Activated CD8-positive, alpha-beta memory T cell treated with anti-CD3 and anti-CD28 coated beads, Interleukin-2, amount 10 ng/mL, durations not matched to agents 7 days and 5 days (primary cell): ENCODE data around the gene PRUNE2. TPM values are rescaled to one million over a fixed set of nuclear protein-coding genes. Genes with fewer than 3 reads are reported as not detected.

Experiments
- ATAC-seq: fragments of 150-1000 bp; cut with Tn5 transposase; one replicate; pipeline ENCODE4 v1.10.0; 2021; ENCODE audit warnings: moderate library complexity
- CTCF ChIA-PET: fragments of 350-600 bp; sonication (Branson Sonifier 250); formaldehyde crosslinking; loops from one replicate; lab custom pipeline; 2021; ENCODE audit warnings: antibody characterized with exemption; lab: Charles Lee
- DNase-seq: peaks from one replicate; pipeline ENCODE4 v3.0.0-alpha.2; 2020
- H3K27ac Mint-ChIP-seq: one replicate; pipeline ENCODE4 v1.8.0; 2021; ENCODE audit warnings: mild to moderate bottlenecking, mixed read lengths
- H3K27me3 Mint-ChIP-seq: one replicate; pipeline ENCODE4 v1.8.0; 2021; ENCODE audit warnings: mixed read lengths
- H3K36me3 Mint-ChIP-seq: one replicate; pipeline ENCODE4 v1.8.0; 2021; ENCODE audit warnings: mild to moderate bottlenecking, mixed read lengths
- H3K4me1 Mint-ChIP-seq: one replicate; pipeline ENCODE4 v1.8.0; 2021; ENCODE audit warnings: mixed read lengths
- H3K4me3 Mint-ChIP-seq: one replicate; pipeline ENCODE4 v1.8.0; 2021; ENCODE audit warnings: mild to moderate bottlenecking, moderate library complexity, mixed read lengths
- H3K9me3 Mint-ChIP-seq: one replicate; pipeline ENCODE4 v1.8.0; 2022; ENCODE audit warnings: low read depth, mixed read lengths
- total RNA-seq, 2 experiments: library from RNA; stranded (reverse); gene quantifications; one replicate each; pipeline ENCODE4 v1.2.3, GENCODE V29; 2021

The PRUNE2 gene
- total RNA-seq, 2 experiments from 2014 or later, result 0.40 to 1.3 TPM

- H3K27me3 Mint-ChIP-seq, result peaks cover 9% of the 10 kb centered on the region
- H3K36me3 Mint-ChIP-seq, result no peaks in the 10 kb centered on the region
- no peak overlapping the region for H3K4me3 Mint-ChIP-seq
- no peak for ATAC-seq
- H3K9me3 Mint-ChIP-seq, result no peaks in the 10 kb centered on the region
- CTCF ChIA-PET, result no interaction called here
- DNase-seq, result no peak
- no peaks in the 10 kb centered on the region for H3K4me1 Mint-ChIP-seq
- no peak overlapping the region for H3K27ac Mint-ChIP-seq
Observed at GRCh38 chr9:76787677-76788076, 118.2 kb downstream of the PRUNE2 start.

GRCh38 chr9:76785501-76785900 lies 120.4 kb downstream of the PRUNE2 start:
- H3K4me1 Mint-ChIP-seq, result no peaks in the 10 kb centered on the region
- DNase-seq (no peak), ATAC-seq (no peak)
- no peaks in the 10 kb centered on the region for H3K36me3 Mint-ChIP-seq
- CTCF ChIA-PET, result no interaction called here
- H3K27me3 Mint-ChIP-seq, result peaks cover 9% of the 10 kb centered on the region
- no peaks in the 10 kb centered on the region for H3K9me3 Mint-ChIP-seq
- no peak overlapping the region for H3K4me3 Mint-ChIP-seq
- no peak overlapping the region for H3K27ac Mint-ChIP-seq

GRCh38 chr9:76784881-76785280 lies 121.0 kb downstream of the PRUNE2 start:
- Mint-ChIP-seq H3K36me3 (no peaks in the 10 kb centered on the region), H3K9me3 (no peaks in the 10 kb centered on the region), H3K4me3 (no peak overlapping the region), H3K4me1 (no peaks in the 10 kb centered on the region), H3K27me3 (peaks cover 9% of the 10 kb centered on the region), H3K27ac (no peak overlapping the region)
- DNase-seq, result no peak
- CTCF ChIA-PET, result no interaction called here
- no peak for ATAC-seq

- no peak for ATAC-seq
- Mint-ChIP-seq H3K4me3 (no peak overlapping the region), H3K27me3 (peaks cover 4% of the 10 kb centered on the region), H3K4me1 (peaks cover 5% of the 10 kb centered on the region), H3K9me3 (no peaks in the 10 kb centered on the region), H3K27ac (no peak overlapping the region), H3K36me3 (no peaks in the 10 kb centered on the region)
- DNase-seq, result no peak
- CTCF ChIA-PET, result no interaction called here
Observed at GRCh38 chr9:76772686-76773445, 133.0 kb downstream of the PRUNE2 start.

GRCh38 chr9:76766126-76766525 lies 139.8 kb downstream of the PRUNE2 start:
- ATAC-seq, result no peak
- no peak overlapping the region for H3K27ac Mint-ChIP-seq
- H3K4me3 Mint-ChIP-seq, result no peak overlapping the region
- H3K36me3 Mint-ChIP-seq, result no peaks in the 10 kb centered on the region
- H3K27me3 Mint-ChIP-seq, result peaks cover 2% of the 10 kb centered on the region
- DNase-seq, result no peak
- no peaks in the 10 kb centered on the region for H3K9me3 Mint-ChIP-seq
- CTCF ChIA-PET, result no interaction called here
- H3K4me1 Mint-ChIP-seq, result no peaks in the 10 kb centered on the region

GRCh38 chr9:76764138-76764537 lies 141.8 kb downstream of the PRUNE2 start, which contains the start of gene PCA3:
TSS of gene PCA3 (plus strand) at chr9:76764438.
- CTCF ChIA-PET, result no interaction called here
- ATAC-seq (no peak), DNase-seq (no peak)
- no peak within 1 kb of the TSS for H3K27ac Mint-ChIP-seq
- no peak within 1 kb of the TSS for H3K4me3 Mint-ChIP-seq
- peaks cover 4% of the 10 kb centered on the region for H3K27me3 Mint-ChIP-seq
- no peaks in the 10 kb centered on the region for H3K4me1 Mint-ChIP-seq
- H3K9me3 Mint-ChIP-seq, result no peaks in the 10 kb centered on the region
- H3K36me3 Mint-ChIP-seq, result no peaks in the 10 kb centered on the region

GRCh38 chr9:76761448-76761847 lies 144.5 kb downstream of the PRUNE2 start:
- Mint-ChIP-seq H3K4me1 (no peaks in the 10 kb centered on the region), H3K36me3 (no peaks in the 10 kb centered on the region), H3K27me3 (peaks cover 5% of the 10 kb centered on the region), H3K27ac (no peak overlapping the region), H3K4me3 (no peak overlapping the region), H3K9me3 (no peaks in the 10 kb centered on the region)
- CTCF ChIA-PET, result no interaction called here
- no peak for DNase-seq
- no peak for ATAC-seq

GRCh38 chr9:76759732-76760131 lies 146.2 kb downstream of the PRUNE2 start:
- Mint-ChIP-seq H3K4me1 (no peaks in the 10 kb centered on the region), H3K9me3 (no peaks in the 10 kb centered on the region), H3K36me3 (no peaks in the 10 kb centered on the region), H3K4me3 (no peak overlapping the region), H3K27me3 (peaks cover 5% of the 10 kb centered on the region), H3K27ac (no peak overlapping the region)
- ATAC-seq (no peak), DNase-seq (no peak)
- CTCF ChIA-PET, result no interaction called here

GRCh38 chr9:76758476-76758875 lies 147.4 kb downstream of the PRUNE2 start:
- DNase-seq (no peak), ATAC-seq (no peak)
- H3K27ac Mint-ChIP-seq, result no peak overlapping the region
- H3K4me1 Mint-ChIP-seq, result no peaks in the 10 kb centered on the region
- H3K36me3 Mint-ChIP-seq, result no peaks in the 10 kb centered on the region
- no peaks in the 10 kb centered on the region for H3K9me3 Mint-ChIP-seq
- CTCF ChIA-PET, result no interaction called here
- peaks cover 5% of the 10 kb centered on the region for H3K27me3 Mint-ChIP-seq
- H3K4me3 Mint-ChIP-seq, result no peak overlapping the region

GRCh38 chr9:76756941-76757673 lies 148.8 kb downstream of the PRUNE2 start:
- Mint-ChIP-seq H3K36me3 (no peaks in the 10 kb centered on the region), H3K4me3 (no peak overlapping the region), H3K27ac (no peak overlapping the region), H3K9me3 (no peaks in the 10 kb centered on the region), H3K4me1 (no peaks in the 10 kb centered on the region), H3K27me3 (peaks cover 3% of the 10 kb centered on the region)
- CTCF ChIA-PET, result no interaction called here
- no peak for DNase-seq
- no peak for ATAC-seq

- Mint-ChIP-seq H3K4me3 (no peak overlapping the region), H3K27ac (no peak overlapping the region), H3K9me3 (no peaks in the 10 kb centered on the region), H3K36me3 (no peaks in the 10 kb centered on the region), H3K4me1 (no peaks in the 10 kb centered on the region), H3K27me3 (peaks cover 3% of the 10 kb centered on the region)
- ATAC-seq, result no peak
- CTCF ChIA-PET, result no interaction called here
- DNase-seq, result no peak
Observed at GRCh38 chr9:76756268-76756640, 149.7 kb downstream of the PRUNE2 start.

GRCh38 chr9:76751001-76751400 lies 154.9 kb downstream of the PRUNE2 start:
- CTCF ChIA-PET, result no interaction called here
- Mint-ChIP-seq H3K27me3 (no peaks in the 10 kb centered on the region), H3K9me3 (no peaks in the 10 kb centered on the region), H3K4me1 (no peaks in the 10 kb centered on the region), H3K36me3 (no peaks in the 10 kb centered on the region), H3K27ac (no peak overlapping the region), H3K4me3 (no peak overlapping the region)
- ATAC-seq, result no peak
- no peak for DNase-seq

GRCh38 chr9:76744336-76744735 lies 161.6 kb downstream of the PRUNE2 start:
- H3K27me3 Mint-ChIP-seq, result peaks cover 3% of the 10 kb centered on the region
- CTCF ChIA-PET, result no interaction called here

GRCh38 chr9:76743931-76744330 lies 162.0 kb downstream of the PRUNE2 start:
- H3K9me3 Mint-ChIP-seq, result peaks cover 6% of the 10 kb centered on the region
- no peak overlapping the region for H3K4me3 Mint-ChIP-seq
- no peak overlapping the region for H3K27ac Mint-ChIP-seq
- DNase-seq (no peak), ATAC-seq (no peak)
- peaks cover 1% of the 10 kb centered on the region for H3K36me3 Mint-ChIP-seq
- H3K27me3 Mint-ChIP-seq, result peaks cover 3% of the 10 kb centered on the region
- CTCF ChIA-PET, result no interaction called here
- no peaks in the 10 kb centered on the region for H3K4me1 Mint-ChIP-seq

More at GRCh38 chr9:76744336-76744735, 161.6 kb downstream of the PRUNE2 start:
- Mint-ChIP-seq H3K36me3 (peaks cover 1% of the 10 kb centered on the region), H3K4me1 (no peaks in the 10 kb centered on the region), H3K27ac (no peak overlapping the region), H3K9me3 (peaks cover 6% of the 10 kb centered on the region), H3K4me3 (no peak overlapping the region)
- ATAC-seq, result no peak
- no peak for DNase-seq
